COLO829 (cell line): ENCODE measurements around the gene HBP1.
A peak's percentile ranks its signal among the peaks of the same experiment; 100 is the strongest.
"Not testable (repeated sequence)": the region's sequence is repeated elsewhere in the genome, so short reads cannot be mapped to it uniquely, and the experiment has no call there.

Experiments
- DNase-seq: peaks from one replicate; pipeline ENCODE4 v3.0.0; 2012; ENCODE audit warnings: low spot score

Gene HBP1

GRCh38 chr7:107185716-107186115, 16.9 kb downstream of the HBP1 start:
- no peak for DNase-seq

GRCh38 chr7:107186240-107186639, 17.4 kb downstream of the HBP1 start:
- DNase-seq, result no peak

GRCh38 chr7:107187774-107188173, 19.0 kb downstream of the HBP1 start:
- DNase-seq, result no peak

- no peak for DNase-seq
Observed at GRCh38 chr7:107190090-107190489, 21.3 kb downstream of the HBP1 start.

- no peak for DNase-seq
Observed at GRCh38 chr7:107194052-107194451, 25.2 kb downstream of the HBP1 start.

- no peak for DNase-seq
Observed at GRCh38 chr7:107196834-107197610, 28.2 kb downstream of the HBP1 start.

GRCh38 chr7:107201795-107202450, 33.1 kb downstream of the HBP1 start:
- DNase-seq, result peak; percentile 57

- no peak for DNase-seq
Observed at GRCh38 chr7:107203607-107204006, 34.8 kb downstream of the HBP1 start.

- DNase-seq, result no peak
Observed at GRCh38 chr7:107206136-107206535, 37.3 kb downstream of the HBP1 start.

GRCh38 chr7:107206706-107207105, 37.9 kb downstream of the HBP1 start:
- no peak for DNase-seq

GRCh38 chr7:107207459-107207858, 38.7 kb downstream of the HBP1 start:
- DNase-seq, result no peak

GRCh38 chr7:107208024-107208521, 39.3 kb downstream of the HBP1 start:
- DNase-seq, result no peak

GRCh38 chr7:107208563-107208962, 39.8 kb downstream of the HBP1 start:
- DNase-seq, result no peak

- DNase-seq, result no peak
Observed at GRCh38 chr7:107209565-107209964, 40.8 kb downstream of the HBP1 start.

- DNase-seq, result no peak
Observed at GRCh38 chr7:107210400-107210799, 41.6 kb downstream of the HBP1 start.

- DNase-seq, result no peak
Observed at GRCh38 chr7:107212725-107213124, 43.9 kb downstream of the HBP1 start.

- DNase-seq, result no peak
Observed at GRCh38 chr7:107213193-107213788, 44.5 kb downstream of the HBP1 start.

- no peak for DNase-seq
Observed at GRCh38 chr7:107213945-107214344, 45.1 kb downstream of the HBP1 start.

- no peak for DNase-seq
Observed at GRCh38 chr7:107219563-107220244, 50.9 kb downstream of the HBP1 start.

- DNase-seq, result no peak
Observed at GRCh38 chr7:107220356-107220755, 51.6 kb downstream of the HBP1 start.

- DNase-seq, result not testable (repeated sequence)
Observed at GRCh38 chr7:107220806-107221205, 52.0 kb downstream of the HBP1 start.
